ENCODE measurements around the gene CLRN1. TPM values are rescaled to one million over a fixed set of nuclear protein-coding genes. Genes with fewer than 3 reads are reported as not detected.

CLRN1 gene
- total RNA-seq, 5 donors from 2014 or later (not counting 1 experiment from before 2014, with no cell fraction given): not detected

- POLR2A ChIA-PET: no interaction called here
- no peak overlapping the region for H3K27ac ChIP-seq (ENCODE audit: low read length)
- no peak for ATAC-seq (replicated peaks in 1 of 4)
Observed at GRCh38 chr3:150968341-150969035, 4.0 kb downstream of the CLRN1 start.

DNA sequence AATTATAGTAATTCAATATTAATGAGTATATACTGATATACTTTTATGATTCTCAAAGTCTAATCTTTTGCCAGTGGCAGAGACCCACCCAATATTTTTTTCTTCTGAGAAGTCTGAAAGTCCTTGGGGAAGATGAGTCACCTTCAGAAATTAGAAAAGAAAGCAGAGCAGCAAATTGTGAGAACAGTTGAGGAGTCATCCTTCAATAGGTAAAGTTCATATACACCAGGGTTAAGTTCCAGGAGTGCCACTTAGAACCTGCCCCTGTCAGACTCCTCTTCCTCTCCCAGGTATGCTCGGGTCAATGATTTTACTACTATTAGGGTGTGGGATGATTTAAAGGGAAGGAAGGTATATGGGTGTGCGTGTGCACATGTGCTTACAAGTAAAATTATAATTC lies 7.1 kb downstream of the CLRN1 start:
- no peaks in the 10 kb centered on the region for H3K27me3 ChIP-seq (replicated peaks in 1 of 2; ENCODE audit: control insufficient read depth in 2 of 2, extremely low read depth in 1 of 2, insufficient read depth in 2 of 2, low read length in 1 of 2)
- Mint-ChIP-seq H3K4me3 (no peak overlapping the region), H3K27ac (no peak overlapping the region), H3K9me3 (no peaks in the 10 kb centered on the region), H3K27me3 (peaks cover 21 to 23% of the 10 kb centered on the region in 2 donors), H3K4me1 (no peaks in the 10 kb centered on the region), H3K36me3 (no peaks in the 10 kb centered on the region)
- POLR2A ChIA-PET: no interaction called here
- no peak overlapping the region for H3K4me3 ChIP-seq (ENCODE audit: control insufficient read depth in 1 of 2, extremely low read depth in 1 of 2, low read length in 1 of 2)
- H3K36me3 ChIP-seq (ENCODE audit: control insufficient read depth in 2 of 2, extremely low read depth in 1 of 2, insufficient read depth in 1 of 2, low read length in 1 of 2): no peaks in the 10 kb centered on the region
- ATAC-seq (replicated peaks in 1 of 4): no peak
- H3K27ac ChIP-seq (ENCODE audit: low read length): no peak overlapping the region
- no peaks in the 10 kb centered on the region for H3K4me1 ChIP-seq (ENCODE audit: control insufficient read depth in 1 of 2, extremely low read depth in 1 of 2, insufficient read depth in 2 of 2, low read length in 2 of 2)
- no peaks in the 10 kb centered on the region for H3K9me3 ChIP-seq
- WGBS (ENCODE audit: insufficient coverage): no CpG with 5 or more reads among the region's 2 CpGs
- CTCF ChIA-PET: no interaction called here
- no peak for DNase-seq

More at GRCh38 chr3:150968341-150969035, 4.0 kb downstream of the CLRN1 start:
- Histone ChIP-seq H3K9me3 (no peaks in the 10 kb centered on the region), H3K4me3 (ENCODE audit: control insufficient read depth in 1 of 2, extremely low read depth in 1 of 2, low read length in 1 of 2) (no peak overlapping the region), H3K36me3 (ENCODE audit: control insufficient read depth in 2 of 2, extremely low read depth in 1 of 2, insufficient read depth in 1 of 2, low read length in 1 of 2) (no peaks in the 10 kb centered on the region), H3K27me3 (replicated peaks in 1 of 2; ENCODE audit: control insufficient read depth in 2 of 2, extremely low read depth in 1 of 2, insufficient read depth in 2 of 2, low read length in 1 of 2) (peaks cover 0 to 5% of the 10 kb centered on the region in 2 experiments), H3K4me1 (ENCODE audit: control insufficient read depth in 1 of 2, extremely low read depth in 1 of 2, insufficient read depth in 2 of 2, low read length in 2 of 2) (no peaks in the 10 kb centered on the region)
- DNase-seq: no peak
- H3K27ac Mint-ChIP-seq: no peak overlapping the region
- H3K27me3 Mint-ChIP-seq: peaks cover 13 to 14% of the 10 kb centered on the region in 2 donors
- no peaks in the 10 kb centered on the region for H3K4me1 Mint-ChIP-seq
- H3K36me3 Mint-ChIP-seq: no peaks in the 10 kb centered on the region
- no peaks in the 10 kb centered on the region for H3K9me3 Mint-ChIP-seq
- no peak overlapping the region for H3K4me3 Mint-ChIP-seq
- CTCF ChIA-PET: no interaction called here
- WGBS (ENCODE audit: insufficient coverage): no CpG with 5 or more reads among the region's 4 CpGs

- H3K36me3 Mint-ChIP-seq: no peaks in the 10 kb centered on the region
- H3K9me3 ChIP-seq: no peaks in the 10 kb centered on the region
- POLR2A ChIA-PET: no interaction called here
- no CpG with 5 or more reads among the region's 4 CpGs for WGBS (ENCODE audit: insufficient coverage)
- no peak overlapping the region for H3K27ac ChIP-seq (ENCODE audit: low read length)
- no peaks in the 10 kb centered on the region for H3K9me3 Mint-ChIP-seq
- peaks cover 36 to 42% of the 10 kb centered on the region in 2 donors for H3K27me3 Mint-ChIP-seq
- no peaks in the 10 kb centered on the region for H3K4me1 ChIP-seq (ENCODE audit: control insufficient read depth in 1 of 2, extremely low read depth in 1 of 2, insufficient read depth in 2 of 2, low read length in 2 of 2)
- DNase-seq (no peak), ATAC-seq (replicated peaks in 1 of 4) (no peak)
- H3K4me1 Mint-ChIP-seq: no peaks in the 10 kb centered on the region
- no peaks in the 10 kb centered on the region for H3K36me3 ChIP-seq (ENCODE audit: control insufficient read depth in 2 of 2, extremely low read depth in 1 of 2, insufficient read depth in 1 of 2, low read length in 1 of 2)
- H3K4me3 Mint-ChIP-seq: no peak overlapping the region
- H3K27me3 ChIP-seq (replicated peaks in 1 of 2; ENCODE audit: control insufficient read depth in 2 of 2, extremely low read depth in 1 of 2, insufficient read depth in 2 of 2, low read length in 1 of 2): no peaks in the 10 kb centered on the region
- no peak overlapping the region for H3K4me3 ChIP-seq (ENCODE audit: control insufficient read depth in 1 of 2, extremely low read depth in 1 of 2, low read length in 1 of 2)
- CTCF ChIA-PET: interaction anchor here in 1 of 2 donors (0.6 kb wide), 1 partner anchor 9 kb away, joined by 4 read pairs; no protein-coding TSS in a partner anchor
- no peak overlapping the region for H3K27ac Mint-ChIP-seq
Observed at GRCh38 chr3:150961949-150962348, 10.6 kb downstream of the CLRN1 start.

DNA sequence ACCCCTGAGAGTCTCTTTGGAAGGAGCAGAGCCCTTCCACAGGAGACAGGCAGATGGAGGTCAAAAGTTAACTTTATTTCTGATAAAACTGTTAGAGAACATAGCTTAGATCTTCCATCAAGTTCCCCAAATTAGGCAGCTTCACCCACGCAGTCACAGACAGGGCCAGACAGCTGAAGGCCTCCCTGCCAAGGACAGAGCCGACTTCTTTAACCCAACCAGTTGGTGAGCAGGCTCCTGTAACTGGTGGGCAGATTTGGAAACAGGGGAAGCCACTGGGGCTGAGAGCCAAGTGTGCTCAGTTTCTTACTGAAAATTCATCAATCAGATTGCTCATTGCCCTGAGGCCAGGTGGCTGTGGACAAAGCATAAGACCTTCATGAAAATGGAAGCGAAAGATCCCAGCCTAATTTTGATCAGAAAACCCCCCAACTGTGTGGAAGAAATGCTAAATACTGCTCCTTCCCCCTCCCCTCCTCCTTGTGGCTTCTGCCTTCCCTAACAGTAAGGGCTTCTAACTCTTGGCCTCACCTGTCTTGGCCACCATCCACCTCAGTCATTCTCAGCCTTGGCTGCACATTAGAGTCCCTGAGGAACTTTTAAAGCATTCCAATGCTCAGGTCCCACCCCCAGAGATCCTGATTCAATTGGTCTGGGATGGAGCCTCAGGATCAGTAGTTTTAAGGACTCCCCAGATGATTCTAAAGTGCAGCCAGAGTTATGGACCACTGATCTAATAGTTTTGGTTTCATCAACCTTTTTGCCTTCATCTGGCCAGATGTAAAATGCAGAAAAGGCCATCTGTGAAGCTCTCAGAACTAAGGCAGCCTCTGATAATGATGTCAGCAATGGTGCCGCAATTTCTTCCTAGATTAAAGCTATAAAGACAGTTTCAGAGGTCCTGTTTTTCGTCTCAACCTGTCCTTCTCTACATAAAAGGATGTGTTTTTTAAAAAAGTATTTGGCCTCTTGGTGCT lies 11.5 kb downstream of the CLRN1 start:
- Mint-ChIP-seq H3K4me1 (no peaks in the 10 kb centered on the region), H3K36me3 (no peaks in the 10 kb centered on the region), H3K27me3 (peaks cover 33 to 37% of the 10 kb centered on the region in 2 donors), H3K27ac (no peak overlapping the region), H3K9me3 (no peaks in the 10 kb centered on the region), H3K4me3 (no peak overlapping the region)
- Histone ChIP-seq H3K27ac (ENCODE audit: low read length) (no peak overlapping the region), H3K9me3 (no peaks in the 10 kb centered on the region), H3K27me3 (replicated peaks in 1 of 2; ENCODE audit: control insufficient read depth in 2 of 2, extremely low read depth in 1 of 2, insufficient read depth in 2 of 2, low read length in 1 of 2) (no peaks in the 10 kb centered on the region), H3K4me3 (ENCODE audit: control insufficient read depth in 1 of 2, extremely low read depth in 1 of 2, low read length in 1 of 2) (no peak overlapping the region), H3K36me3 (ENCODE audit: control insufficient read depth in 2 of 2, extremely low read depth in 1 of 2, insufficient read depth in 1 of 2, low read length in 1 of 2) (no peaks in the 10 kb centered on the region), H3K4me1 (ENCODE audit: control insufficient read depth in 1 of 2, extremely low read depth in 1 of 2, insufficient read depth in 2 of 2, low read length in 2 of 2) (no peaks in the 10 kb centered on the region)
- CTCF ChIA-PET: no interaction called here
- ATAC-seq (replicated peaks in 1 of 4) (no peak), DNase-seq (no peak)
- POLR2A ChIA-PET: no interaction called here
- WGBS (ENCODE audit: insufficient coverage): no CpG with 5 or more reads among the region's 5 CpGs

GRCh38 chr3:150958683-150959082 lies 13.8 kb downstream of the CLRN1 start:
- Mint-ChIP-seq H3K27ac (no peak overlapping the region), H3K9me3 (no peaks in the 10 kb centered on the region), H3K36me3 (no peaks in the 10 kb centered on the region), H3K4me3 (no peak overlapping the region), H3K4me1 (no peaks in the 10 kb centered on the region), H3K27me3 (peaks cover 22 to 32% of the 10 kb centered on the region in 2 donors)
- Histone ChIP-seq H3K27ac (ENCODE audit: low read length) (no peak overlapping the region), H3K27me3 (replicated peaks in 1 of 2; ENCODE audit: control insufficient read depth in 2 of 2, extremely low read depth in 1 of 2, insufficient read depth in 2 of 2, low read length in 1 of 2) (no peaks in the 10 kb centered on the region), H3K9me3 (no peaks in the 10 kb centered on the region), H3K4me3 (ENCODE audit: control insufficient read depth in 1 of 2, extremely low read depth in 1 of 2, low read length in 1 of 2) (no peak overlapping the region), H3K36me3 (ENCODE audit: control insufficient read depth in 2 of 2, extremely low read depth in 1 of 2, insufficient read depth in 1 of 2, low read length in 1 of 2) (no peaks in the 10 kb centered on the region), H3K4me1 (ENCODE audit: control insufficient read depth in 1 of 2, extremely low read depth in 1 of 2, insufficient read depth in 2 of 2, low read length in 2 of 2) (no peaks in the 10 kb centered on the region)
- ChIA-PET POLR2A (no interaction called here), CTCF (no interaction called here)
- no peak for DNase-seq
- ATAC-seq (replicated peaks in 1 of 4): no peak
- WGBS (ENCODE audit: insufficient coverage): 100% methylated on average over 1 of the region's 3 CpGs

GRCh38 chr3:150956376-150956775 lies 16.2 kb downstream of the CLRN1 start:
- no peaks in the 10 kb centered on the region for H3K9me3 Mint-ChIP-seq
- H3K27me3 ChIP-seq (replicated peaks in 1 of 2; ENCODE audit: control insufficient read depth in 2 of 2, extremely low read depth in 1 of 2, insufficient read depth in 2 of 2, low read length in 1 of 2): no peaks in the 10 kb centered on the region
- H3K27ac ChIP-seq (ENCODE audit: low read length): no peak overlapping the region
- 64% methylated on average over 6 of the region's 6 CpGs for WGBS (ENCODE audit: insufficient coverage)
- no peak for DNase-seq
- no peaks in the 10 kb centered on the region for H3K36me3 ChIP-seq (ENCODE audit: control insufficient read depth in 2 of 2, extremely low read depth in 1 of 2, insufficient read depth in 1 of 2, low read length in 1 of 2)
- ATAC-seq (replicated peaks in 1 of 4): no peak
- ChIA-PET POLR2A (no interaction called here), CTCF (no interaction called here)
- H3K36me3 Mint-ChIP-seq: no peaks in the 10 kb centered on the region
- no peak overlapping the region for H3K27ac Mint-ChIP-seq
- H3K9me3 ChIP-seq: no peaks in the 10 kb centered on the region
- no peaks in the 10 kb centered on the region for H3K4me1 Mint-ChIP-seq
- no peak overlapping the region for H3K4me3 Mint-ChIP-seq
- H3K4me1 ChIP-seq (ENCODE audit: control insufficient read depth in 1 of 2, extremely low read depth in 1 of 2, insufficient read depth in 2 of 2, low read length in 2 of 2): no peaks in the 10 kb centered on the region
- peaks cover 16 to 24% of the 10 kb centered on the region in 2 donors for H3K27me3 Mint-ChIP-seq
- H3K4me3 ChIP-seq (ENCODE audit: control insufficient read depth in 1 of 2, extremely low read depth in 1 of 2, low read length in 1 of 2): no peak overlapping the region

All from T-cell (primary cell).